NCI-H2029 (cell line): ENCODE data around the gene PTPRCAP.
A peak's percentile ranks its signal among the peaks of the same experiment; 100 is the strongest.
"Not testable (repeated sequence)": the region's sequence is repeated elsewhere in the genome, so short reads cannot be mapped to it uniquely, and the experiment has no call there.

Source experiments
- DNase-seq: peaks from one replicate; lab custom pipeline; 2025; lab: John Stamatoyannopoulos, UW

Gene PTPRCAP, protein sequence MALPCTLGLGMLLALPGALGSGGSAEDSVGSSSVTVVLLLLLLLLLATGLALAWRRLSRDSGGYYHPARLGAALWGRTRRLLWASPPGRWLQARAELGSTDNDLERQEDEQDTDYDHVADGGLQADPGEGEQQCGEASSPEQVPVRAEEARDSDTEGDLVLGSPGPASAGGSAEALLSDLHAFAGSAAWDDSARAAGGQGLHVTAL

GRCh38 chr11:67437082-67437808 is at the start of gene PTPRCAP:
TSS of gene PTPRCAP (minus strand) at chr11:67437682. CDS start at chr11:67437619, 63 bp downstream.
- no peak for DNase-seq

DNA sequence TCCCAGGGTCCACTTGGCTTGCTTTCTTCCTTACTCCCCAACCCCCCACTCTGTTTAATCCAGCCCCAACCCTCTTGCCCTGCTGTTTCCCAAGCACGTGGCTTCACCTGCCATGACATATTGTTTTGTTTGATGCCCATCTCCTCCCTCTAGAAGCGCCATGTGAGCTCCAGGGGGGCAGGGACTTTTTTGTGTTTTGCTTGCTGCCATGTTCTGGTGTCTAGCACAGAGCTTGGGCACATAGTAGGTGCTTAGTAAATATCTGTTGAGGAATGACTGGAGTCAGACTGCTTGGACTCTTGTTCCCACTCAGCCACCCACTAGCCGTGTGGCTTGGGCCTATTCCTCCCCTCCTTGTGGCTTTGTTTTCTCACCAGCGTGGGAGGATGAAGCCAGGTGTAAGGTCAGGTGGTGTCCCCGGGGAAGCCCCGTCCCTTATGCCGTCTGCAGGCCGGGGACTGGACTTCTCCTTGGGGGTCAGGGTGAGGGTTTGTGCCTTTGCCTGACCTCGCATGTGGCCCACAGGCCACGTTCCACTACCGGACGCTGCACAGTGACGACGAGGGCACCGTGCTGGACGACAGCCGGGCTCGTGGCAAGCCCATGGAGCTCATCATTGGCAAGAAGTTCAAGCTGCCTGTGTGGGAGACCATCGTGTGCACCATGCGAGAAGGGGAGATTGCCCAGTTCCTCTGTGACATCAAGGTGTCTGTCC is 49.2 kb upstream of the PTPRCAP start:
- DNase-seq, result no peak

DNA sequence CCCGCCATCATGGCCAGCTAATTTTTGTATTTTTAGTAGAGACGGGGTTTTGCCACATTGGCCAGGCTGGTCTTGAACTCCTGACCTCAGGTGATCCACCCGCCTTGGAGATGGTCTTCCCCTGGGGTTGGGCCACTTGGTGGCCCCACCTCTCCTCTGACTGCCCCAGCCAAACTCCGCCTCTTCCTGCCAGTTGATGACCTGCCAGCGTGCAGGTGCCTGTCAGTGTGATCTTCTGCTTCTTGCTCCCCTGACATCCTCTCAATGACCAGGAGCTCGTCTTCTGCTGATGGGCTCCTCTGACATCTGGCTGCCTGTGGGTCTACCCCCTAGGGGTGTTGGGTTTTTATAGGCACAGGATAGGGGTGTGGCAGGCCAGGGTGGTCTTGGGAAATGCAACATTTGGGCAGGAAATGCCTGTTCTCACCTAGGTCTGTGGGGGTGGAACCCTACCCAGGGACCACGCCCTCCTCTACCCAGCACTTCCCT is 48.4 kb upstream of the PTPRCAP start:
- DNase-seq, result peak; percentile 8

DNA sequence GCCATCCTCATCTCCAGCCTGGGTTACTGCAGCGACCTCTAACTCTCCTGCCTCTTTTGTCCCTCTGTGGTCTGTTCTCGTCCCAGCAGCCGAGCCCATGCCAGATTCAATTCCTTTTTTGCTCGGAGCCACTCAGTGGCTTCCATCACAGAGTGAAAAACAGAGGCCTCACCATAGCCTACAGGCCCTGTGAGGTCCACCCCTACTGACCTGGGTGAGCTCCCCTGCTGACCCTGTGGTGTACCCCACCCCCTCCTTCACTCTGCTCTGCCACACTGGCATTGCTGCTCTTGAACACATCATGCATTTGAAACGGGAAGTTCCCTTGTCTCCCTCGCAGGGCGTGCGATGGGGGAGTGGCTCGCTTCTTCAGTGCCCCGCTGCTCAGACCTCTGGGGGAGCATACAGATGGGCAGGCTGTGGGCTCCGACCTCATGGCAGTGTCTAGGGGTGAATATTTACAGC is 47.4 kb upstream of the PTPRCAP start:
- no peak for DNase-seq

DNA sequence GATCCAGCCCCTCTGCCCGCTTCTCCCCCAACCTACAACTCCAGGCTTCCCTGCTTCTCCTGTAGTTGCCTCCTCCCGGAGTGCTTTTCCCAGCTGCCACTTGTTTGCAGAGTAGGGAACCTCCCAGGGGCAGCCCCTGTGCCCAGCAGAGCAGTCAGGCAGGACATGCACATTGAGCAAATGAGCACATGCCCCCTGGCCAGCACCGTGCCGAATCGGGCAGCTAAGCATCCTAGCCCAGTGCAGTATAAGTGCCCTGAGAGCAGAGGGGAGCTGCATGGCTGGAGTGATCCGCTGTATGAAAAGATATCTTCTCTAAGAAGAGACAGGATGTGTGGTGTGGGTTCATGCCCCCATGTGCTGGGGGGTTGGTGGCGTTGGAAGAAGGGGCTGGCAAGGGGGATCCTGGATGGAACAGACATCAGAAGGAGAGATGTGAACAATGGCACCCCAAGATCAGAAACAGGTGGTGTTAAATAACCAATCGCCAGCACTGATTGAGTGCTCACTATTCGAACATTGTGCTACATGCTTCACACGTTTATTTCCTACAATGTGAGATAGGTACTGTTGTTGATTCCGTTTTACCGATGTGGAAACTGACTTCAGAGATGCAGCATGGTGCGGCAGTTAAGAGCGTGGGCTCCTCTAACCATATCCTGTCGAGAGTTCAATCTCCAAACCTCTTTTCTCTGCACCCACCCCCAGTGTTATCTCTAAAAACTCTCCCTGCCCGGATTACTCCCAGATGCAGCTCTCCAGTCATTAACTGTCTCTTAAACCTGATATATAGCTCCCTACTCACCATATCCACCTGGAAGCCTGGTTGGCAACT is 46.6 kb upstream of the PTPRCAP start:
- no peak for DNase-seq

- DNase-seq, result peak; percentile 98
These were observed 45.6 kb upstream of the PTPRCAP start, which contains the start of gene AIP for GRCh38 chr11:67482827-67483798. TSS of gene AIP (plus strand) at chr11:67483026. CDS start at chr11:67483159, 133 bp downstream.

GRCh38 chr11:67482275-67482826 is 44.9 kb upstream of the PTPRCAP start:
- DNase-seq, result no peak

- not testable (repeated sequence) for DNase-seq
These were observed 40.0 kb upstream of the PTPRCAP start for GRCh38 chr11:67477344-67478050.

DNA sequence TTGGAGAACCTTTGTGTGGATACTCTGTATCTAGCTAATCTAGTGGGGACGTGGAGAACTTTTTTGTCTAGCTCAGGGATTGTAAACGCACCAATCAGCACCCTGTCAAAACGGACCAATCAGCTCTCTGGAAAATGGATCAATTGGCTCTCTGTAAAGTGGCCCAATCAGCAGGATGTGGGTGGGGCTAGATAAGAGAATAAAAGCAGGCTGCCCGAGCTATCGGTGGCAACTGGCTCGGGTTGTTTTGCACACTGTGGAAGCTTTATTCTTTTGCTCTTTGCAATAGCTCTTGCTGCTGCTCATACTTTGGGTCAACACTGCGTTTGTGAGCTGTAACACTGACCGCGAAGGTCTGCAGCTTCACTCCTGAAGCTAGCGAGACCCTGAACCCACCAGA is 39.2 kb upstream of the PTPRCAP start:
- not testable (repeated sequence) for DNase-seq

GRCh38 chr11:67472882-67473281 is 35.4 kb upstream of the PTPRCAP start:
- DNase-seq, result no peak

DNA sequence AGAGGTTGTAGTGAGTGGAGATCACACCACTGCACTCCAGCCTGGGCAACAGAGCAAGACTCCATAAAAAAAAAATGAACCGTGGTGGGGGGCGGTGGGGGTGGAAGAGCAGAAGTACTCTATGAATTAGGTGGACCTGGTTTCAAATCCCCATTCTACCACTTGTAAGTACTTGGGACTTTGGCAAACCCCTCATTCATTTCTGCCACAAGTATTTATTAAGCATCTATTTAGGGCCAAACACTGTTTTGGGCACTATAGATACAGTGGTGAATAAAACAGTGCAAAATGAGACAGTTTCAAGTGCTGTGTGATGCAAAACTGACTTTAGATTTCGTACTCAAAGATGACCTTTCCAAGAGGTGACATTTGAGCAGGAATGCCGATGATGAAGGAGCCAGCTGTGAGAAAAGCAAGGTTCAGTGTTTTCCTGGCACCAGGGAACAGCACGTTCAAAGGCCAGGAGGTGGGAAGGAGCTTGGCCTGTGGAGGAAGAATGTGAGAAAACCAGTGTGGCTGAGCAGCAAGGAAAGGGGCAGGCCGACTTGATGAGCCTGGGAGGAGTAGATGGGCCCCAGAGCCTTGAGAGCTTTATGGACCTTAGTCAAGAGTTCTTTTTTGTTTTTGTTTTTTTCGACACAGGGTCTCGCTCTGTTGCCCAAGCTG is 33.0 kb upstream of the PTPRCAP start:
- no peak for DNase-seq

GRCh38 chr11:67469508-67469811 is 32.0 kb upstream of the PTPRCAP start:
- no peak for DNase-seq

- peak; percentile 85 for DNase-seq
These were observed 31.5 kb upstream of the PTPRCAP start, which contains the start of gene TMEM134 for GRCh38 chr11:67468759-67469507. TSS of gene TMEM134 (minus strand) at chr11:67469251. CDS start at chr11:67469192, 59 bp downstream.

GRCh38 chr11:67468456-67468758 is 30.9 kb upstream of the PTPRCAP start:
- no peak for DNase-seq

- DNase-seq, result peak; percentile 8
These were observed 30.6 kb upstream of the PTPRCAP start for GRCh38 chr11:67468056-67468455.

GRCh38 chr11:67466962-67467771 is 29.7 kb upstream of the PTPRCAP start:
- no peak for DNase-seq

DNA sequence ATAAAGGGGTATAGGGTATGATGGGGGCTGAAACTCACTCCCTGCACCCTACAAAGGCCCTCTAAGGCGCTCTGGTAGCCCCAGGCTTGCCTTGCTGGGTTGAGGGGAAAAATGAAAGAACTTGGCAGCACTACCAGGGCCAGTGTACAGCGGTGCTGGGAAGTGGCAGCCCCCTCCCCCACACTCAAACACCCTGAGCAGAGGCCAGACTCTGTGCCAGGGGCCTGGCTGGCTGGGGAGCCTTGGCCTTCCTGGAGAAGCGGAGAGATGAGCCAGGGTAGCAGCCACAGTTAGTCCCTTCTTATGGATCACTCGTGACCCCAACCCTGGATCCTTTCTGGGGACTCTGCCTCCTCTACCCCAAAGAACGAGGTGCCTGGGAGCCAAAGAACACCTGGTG is 28.9 kb upstream of the PTPRCAP start:
- DNase-seq, result peak; percentile 11

DNA sequence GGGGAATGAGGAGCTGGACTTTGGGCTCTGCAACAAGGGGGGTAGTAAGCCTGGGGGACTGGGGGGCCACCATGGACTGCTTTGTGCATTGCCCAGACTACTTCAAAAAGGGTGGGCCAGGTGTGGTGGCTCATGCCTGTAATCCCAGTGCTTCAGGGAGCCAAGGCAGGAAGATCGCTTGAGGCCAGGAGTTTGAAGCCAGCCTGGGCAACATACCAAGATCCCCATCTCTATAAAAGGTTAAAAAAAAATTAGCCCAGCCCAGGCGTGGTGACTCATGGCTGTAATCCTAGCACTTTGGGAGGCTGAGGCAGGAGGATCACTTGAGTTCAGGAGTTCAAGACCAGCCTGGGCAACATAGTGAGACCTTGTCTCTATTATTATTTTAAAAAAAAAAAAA is 28.0 kb upstream of the PTPRCAP start:
- not testable (repeated sequence) for DNase-seq
